Panc1 (cell line): ENCODE measurements around the gene IL21R. TPM values are rescaled to one million over a fixed set of nuclear protein-coding genes. Genes with fewer than 3 reads are reported as not detected.
"Not testable (repeated sequence)": the region's sequence is repeated elsewhere in the genome, so short reads cannot be mapped to it uniquely, and the experiment has no call there.

Source experiments
- ATAC-seq: fragments of 200-7000 bp; cut with Tn5 transposase; 2 replicates; pipeline ENCODE4 v1.9.1; 2020; ENCODE audit warnings: mild to moderate bottlenecking, moderate library complexity
- BruUV-seq: library from RNA; stranded (reverse); fragments of 400-500 nt; replicated peaks from 2 replicates; lab custom pipeline; 2021; lab: Mats Ljungman, UMichigan
- CTCF ChIA-PET: fragments of 300-600 bp; sonication (Branson Sonifier 250); formaldehyde crosslinking; loops from one replicate; lab custom pipeline; 2022; ENCODE audit warnings: antibody characterized with exemption; lab: Charles Lee
- POLR2A ChIA-PET: fragments of 300-600 bp; sonication (Branson Sonifier 250); formaldehyde crosslinking; loops from one replicate; lab custom pipeline; 2022; ENCODE audit warnings: antibody characterized with exemption; lab: Charles Lee
- DNase-seq: peaks from one replicate; pipeline ENCODE4 v3.0.0-alpha.2; 2010; ENCODE audit warnings: low read depth, low spot score
- H3K27ac ChIP-seq: 2 replicates; pipeline ENCODE4 v1.5.1; 2011; ENCODE audit warnings: mild to moderate bottlenecking, low read length, inconsistent platforms
- H3K27me3 ChIP-seq: fragments of 200-500 bp; sonication (Bioruptor generic); 2 replicates; pipeline ENCODE4 v1.6.0; 2014; ENCODE audit warnings: low read length, inconsistent platforms; ENCODE audit not compliant: control insufficient read depth, insufficient read depth
- H3K36me3 ChIP-seq: fragments of 200-500 bp; sonication (Bioruptor generic); 2 replicates; pipeline ENCODE4 v1.5.1; 2014; ENCODE audit warnings: inconsistent platforms, mild to moderate bottlenecking, low read length, moderate library complexity; ENCODE audit not compliant: control insufficient read depth, insufficient read depth
- H3K4me1 ChIP-seq: 2 replicates; pipeline ENCODE4 v1.5.1; 2011; ENCODE audit warnings: inconsistent platforms, mild to moderate bottlenecking, low read length, moderate library complexity; ENCODE audit not compliant: control insufficient read depth, insufficient read depth
- H3K4me3 ChIP-seq, 2 experiments: 2 replicates each; pipeline ENCODE4 v1.5.1; 2011 to 2012; ENCODE audit warnings: low read depth in 2 of 2, low read length in 2 of 2, mild to moderate bottlenecking in 2 of 2, inconsistent platforms in 1 of 2, moderate library complexity in 1 of 2
- H3K9me3 ChIP-seq: fragments of 200-500 bp; sonication (Bioruptor generic); 2 replicates; pipeline ENCODE4 v1.5.1; 2014; ENCODE audit warnings: low read depth, mild to moderate bottlenecking, inconsistent platforms, low read length, moderate library complexity; ENCODE audit not compliant: control insufficient read depth, insufficient read depth
- CTCF ChIP-seq: fragments of 450-650 bp; IDR thresholded peaks from 2 replicates; pipeline ENCODE4 v1.5.1; 2017; ENCODE audit warnings: mild to moderate bottlenecking
- POLR2AphosphoS5 ChIP-seq: IDR thresholded peaks from 2 replicates; pipeline ENCODE4 v1.6.1; 2012; ENCODE audit warnings: mild to moderate bottlenecking, low read depth, low read length, moderate library complexity
- REST ChIP-seq, 2 experiments: IDR thresholded peaks; 2 replicates each; pipeline ENCODE4 v1.6.1; 2011 to 2012; ENCODE audit warnings: low read depth in 2 of 2, control low read depth in 1 of 2, low read length in 1 of 2, mild to moderate bottlenecking in 1 of 2, moderate library complexity in 1 of 2; ENCODE audit not compliant: insufficient read depth in 1 of 2
- SIN3A ChIP-seq: IDR thresholded peaks from 2 replicates; pipeline ENCODE4 v1.6.1; 2012; ENCODE audit warnings: low read depth, mild to moderate bottlenecking, low read length, moderate library complexity, borderline replicate concordance; ENCODE audit not compliant: insufficient read depth
- TCF7L2 ChIP-seq: IDR thresholded peaks from 2 replicates; pipeline ENCODE4 v1.6.1; 2011; ENCODE audit warnings: mild to moderate bottlenecking, low read depth, low read length, inconsistent platforms
- in situ Hi-C: cut with HindIII; loops from 2 replicates; pipeline ENCODE4 v1.10.0; 2016; ENCODE audit warnings: low sequenced_read_pairs, low pct_unique_long_range_greater_than_20kb
- intact Hi-C: fragments of 100-400 bp; cut with micrococcal nuclease; formaldehyde crosslinking; loops from one replicate; pipeline ENCODE4 v1.10.0; 2022; ENCODE audit not compliant: unreplicated experiment
- total RNA-seq: library from RNA; stranded (reverse); gene quantifications from one replicate; pipeline ENCODE4 v1.2.1, GENCODE V29; 2021; ENCODE audit not compliant: unreplicated experiment

Gene IL21R
- total RNA-seq, 1 experiment from 2014 or later, result 0.10 TPM

- ATAC-seq (no peak), DNase-seq (no peak)
- Histone ChIP-seq H3K27me3 (no peaks in the 10 kb centered on the region), H3K27ac (no peak overlapping the region), H3K9me3 (no peaks in the 10 kb centered on the region), H3K36me3 (no peaks in the 10 kb centered on the region), H3K4me1 (no peaks in the 10 kb centered on the region), H3K4me3 (no peak overlapping the region)
- BruUV-seq, result no TSS peak
- CTCF ChIA-PET, result no interaction called here
- intact Hi-C loops, result loop anchor here (5.0 kb wide), 1 partner anchor 218 kb away; no protein-coding TSS in a partner anchor
- in situ Hi-C loops, result no loop called here
- POLR2A ChIA-PET, result interaction anchor here (0.7 kb wide), 1 partner anchor 145 kb away, joined by 16 read pairs; no protein-coding TSS in a partner anchor
- TF ChIP-seq TCF7L2, result no peak
- TF ChIP-seq POLR2AphosphoS5, result no peak
- no peak for TF ChIP-seq CTCF
- TF ChIP-seq REST (IDR thresholded peaks at IDR 0.05; ENCODE audit: insufficient read depth in 1 of 2, low read depth in 2 of 2, low read length in 1 of 2), result no peak
- TF ChIP-seq SIN3A, result no peak
Observed at GRCh38 chr16:27455700-27456099, 53.7 kb downstream of the IL21R start.

- H3K4me3 ChIP-seq, BruUV-seq, in situ Hi-C loops, ATAC-seq, H3K36me3 ChIP-seq, DNase-seq, H3K27ac ChIP-seq, CTCF ChIA-PET, H3K9me3 ChIP-seq, H3K27me3 ChIP-seq, H3K4me1 ChIP-seq, POLR2A ChIA-PET: not testable (repeated sequence)
- intact Hi-C loops, result loop anchor here (5.0 kb wide), 1 partner anchor 220 kb away; no protein-coding TSS in a partner anchor
Observed at GRCh38 chr16:27457605-27457900, 55.6 kb downstream of the IL21R start.

GRCh38 chr16:27458258-27458657 lies 56.3 kb downstream of the IL21R start:
- Histone ChIP-seq H3K4me1 (no peaks in the 10 kb centered on the region), H3K27me3 (no peaks in the 10 kb centered on the region), H3K27ac (no peak overlapping the region), H3K36me3 (no peaks in the 10 kb centered on the region), H3K9me3 (no peaks in the 10 kb centered on the region), H3K4me3 (no peak overlapping the region)
- DNase-seq, result no peak
- no TSS peak for BruUV-seq
- in situ Hi-C loops (no loop called here), intact Hi-C loops (loop anchor here (5.0 kb wide), 1 partner anchor 221 kb away; no protein-coding TSS in a partner anchor)
- CTCF ChIA-PET, result no interaction called here
- no peak for ATAC-seq
- TF ChIP-seq POLR2AphosphoS5 (no peak), REST (IDR thresholded peaks at IDR 0.05; ENCODE audit: insufficient read depth in 1 of 2, low read depth in 2 of 2, low read length in 1 of 2) (no peak), TCF7L2 (no peak), CTCF (no peak), SIN3A (no peak)
- POLR2A ChIA-PET, result no interaction called here
